Natural killer cell (primary cell): ENCODE results near the gene TMEM125. TPM values are rescaled to one million over a fixed set of nuclear protein-coding genes. Genes with fewer than 3 reads are reported as not detected.

Experiments used
- ATAC-seq, 3 donors: fragments of 150-1000 bp in 2 of 3; fragments of 200-7000 bp in 1 of 3; cut with Tn5 transposase; 1 replicate in 1 of 3; 2 replicates in 2 of 3; pipeline ENCODE4 v1.10.0; 2021; ENCODE audit warnings: mild to moderate bottlenecking in 2 of 3, moderate library complexity in 2 of 3
- DNase-seq, 2 donors: peaks; one replicate each; pipeline versions ENCODE4 v3.0.0 to v3.0.0-alpha.2; 2013 to 2021; ENCODE audit warnings: mixed read lengths in 1 of 2
- H3K27ac ChIP-seq: one replicate; pipeline ENCODE4 v1.5.1; 2013; ENCODE audit warnings: mild to moderate bottlenecking, low read length
- H3K27me3 ChIP-seq: one replicate; pipeline ENCODE4 v1.6.1; 2013; ENCODE audit warnings: low read length; ENCODE audit not compliant: control insufficient read depth, insufficient read depth
- H3K36me3 ChIP-seq: one replicate; pipeline ENCODE4 v1.6.1; 2013; ENCODE audit warnings: low read length; ENCODE audit not compliant: control insufficient read depth, insufficient read depth
- H3K4me1 ChIP-seq: one replicate; pipeline ENCODE4 v1.6.1; 2013; ENCODE audit warnings: low read length; ENCODE audit not compliant: control insufficient read depth, insufficient read depth
- H3K4me3 ChIP-seq: one replicate; pipeline ENCODE4 v1.5.1; 2013; ENCODE audit warnings: low read length
- H3K9me3 ChIP-seq: one replicate; pipeline ENCODE4 v1.6.1; 2013; ENCODE audit warnings: low read length; ENCODE audit not compliant: control insufficient read depth, insufficient read depth
- H3K27ac Mint-ChIP-seq, 2 donors: one replicate each; pipeline ENCODE4 v1.8.0; 2022; ENCODE audit warnings: mild to moderate bottlenecking in 2 of 2, mixed read lengths in 2 of 2, moderate library complexity in 1 of 2
- H3K27me3 Mint-ChIP-seq, 2 donors: one replicate each; pipeline ENCODE4 v1.8.0; 2022; ENCODE audit warnings: low read depth in 2 of 2, mixed read lengths in 2 of 2
- H3K36me3 Mint-ChIP-seq: one replicate; pipeline ENCODE4 v1.8.0; 2022; ENCODE audit warnings: mixed read lengths
- H3K4me1 Mint-ChIP-seq, 2 donors: one replicate each; pipeline ENCODE4 v1.8.0; 2022; ENCODE audit warnings: mixed read lengths in 2 of 2
- H3K4me3 Mint-ChIP-seq: one replicate; pipeline ENCODE4 v1.8.0; 2022; ENCODE audit warnings: mild to moderate bottlenecking, moderate library complexity, mixed read lengths
- H3K9me3 Mint-ChIP-seq, 2 donors: one replicate each; pipeline ENCODE4 v1.8.0; 2022; ENCODE audit warnings: mixed read lengths in 2 of 2
- CTCF ChIP-seq: fragments of 200-600 bp; IDR thresholded peaks from one replicate; pipeline ENCODE4 v1.8.0; 2022; ENCODE audit warnings: antibody characterized with exemption
- WGBS: methylation state at CpG from one replicate; pipeline ENCODE4 v1.1.7; 2013; ENCODE audit warnings: missing lambda C conversion rate; ENCODE audit not compliant: insufficient coverage; 5-methylcytosine and 5-hydroxymethylcytosine counted together
- intact Hi-C: fragments of 100-400 bp; cut with micrococcal nuclease; formaldehyde crosslinking; loops from one replicate; pipeline ENCODE4 v1.14.2; 2022
- total RNA-seq, 4 donors: library from RNA; stranded (reverse); fragments of 120-200 nt in 1 of 4; gene quantifications; one replicate each; pipeline versions ENCODE4 v1.2.3 to v1.2.4, GENCODE V29; 2013 to 2022

TMEM125 gene
- total RNA-seq, 3 donors from 2014 or later (not counting 1 experiment from before 2014, with no cell fraction given) = not detected

GRCh38 chr1:43288058-43288784 lies 18.4 kb downstream of the TMEM125 start:
- Mint-ChIP-seq H3K36me3 (no peaks in the 10 kb centered on the region), H3K9me3 (no peaks in the 10 kb centered on the region), H3K4me3 (no peak overlapping the region), H3K27me3 (peaks cover 0 to 3% of the 10 kb centered on the region in 2 donors), H3K27ac (no peak overlapping the region), H3K4me1 (peaks cover 0 to 5% of the 10 kb centered on the region in 2 donors)
- no peak overlapping the region for H3K27ac ChIP-seq
- ATAC-seq = no peak
- no peaks in the 10 kb centered on the region for H3K9me3 ChIP-seq
- DNase-seq = no peak
- H3K36me3 ChIP-seq = no peaks in the 10 kb centered on the region
- H3K27me3 ChIP-seq = no peaks in the 10 kb centered on the region
- 92% methylated on average over 8 of the region's 9 CpGs for WGBS
- intact Hi-C loops = no loop called here
- TF ChIP-seq CTCF = no peak
- no peaks in the 10 kb centered on the region for H3K4me1 ChIP-seq
- no peak overlapping the region for H3K4me3 ChIP-seq

GRCh38 chr1:43288785-43289706 lies 19.3 kb downstream of the TMEM125 start:
- DNase-seq (no peak), ATAC-seq (no peak)
- Histone ChIP-seq H3K27me3 (no peaks in the 10 kb centered on the region), H3K36me3 (no peaks in the 10 kb centered on the region), H3K4me3 (no peak overlapping the region), H3K4me1 (no peaks in the 10 kb centered on the region), H3K27ac (no peak overlapping the region), H3K9me3 (no peaks in the 10 kb centered on the region)
- Mint-ChIP-seq H3K27me3 (peaks cover 0 to 3% of the 10 kb centered on the region in 2 donors), H3K27ac (no peak overlapping the region), H3K4me1 (peaks cover 0 to 5% of the 10 kb centered on the region in 2 donors), H3K36me3 (no peaks in the 10 kb centered on the region), H3K9me3 (no peaks in the 10 kb centered on the region), H3K4me3 (no peak overlapping the region)
- TF ChIP-seq CTCF = no peak
- intact Hi-C loops = no loop called here
- WGBS = 90% methylated on average over 12 of the region's 12 CpGs

- DNase-seq = no peak
- no peak overlapping the region for H3K27ac Mint-ChIP-seq
- no peaks in the 10 kb centered on the region for H3K9me3 ChIP-seq
- H3K4me1 ChIP-seq = no peaks in the 10 kb centered on the region
- H3K36me3 Mint-ChIP-seq = no peaks in the 10 kb centered on the region
- H3K4me3 Mint-ChIP-seq = no peak overlapping the region
- no peaks in the 10 kb centered on the region for H3K9me3 Mint-ChIP-seq
- 90% methylated on average over 7 of the region's 7 CpGs for WGBS
- intact Hi-C loops = no loop called here
- H3K4me1 Mint-ChIP-seq = no peaks in the 10 kb centered on the region
- H3K4me3 ChIP-seq = no peak overlapping the region
- TF ChIP-seq CTCF = no peak
- ATAC-seq = no peak
- H3K27ac ChIP-seq = no peak overlapping the region
- no peaks in the 10 kb centered on the region for H3K36me3 ChIP-seq
- H3K27me3 Mint-ChIP-seq = peaks cover 0 to 2% of the 10 kb centered on the region in 2 donors
- H3K27me3 ChIP-seq = no peaks in the 10 kb centered on the region
These were observed 22.4 kb downstream of the TMEM125 start for GRCh38 chr1:43292216-43292615.
